GM08714 (cell line): ENCODE results near the gene NOS1AP.

Source experiments
- H3K4me3 ChIP-seq: fragments of 200-500 bp; sonication (Bioruptor generic); 2 replicates; pipeline ENCODE4 v1.5.1; 2014; ENCODE audit warnings: mild to moderate bottlenecking, low read length, inconsistent platforms
- ZNF274 ChIP-seq: IDR thresholded peaks from 2 replicates; pipeline ENCODE4 v1.6.1; 2012; ENCODE audit warnings: mild to moderate bottlenecking, low read depth, low read length

The NOS1AP gene

DNA sequence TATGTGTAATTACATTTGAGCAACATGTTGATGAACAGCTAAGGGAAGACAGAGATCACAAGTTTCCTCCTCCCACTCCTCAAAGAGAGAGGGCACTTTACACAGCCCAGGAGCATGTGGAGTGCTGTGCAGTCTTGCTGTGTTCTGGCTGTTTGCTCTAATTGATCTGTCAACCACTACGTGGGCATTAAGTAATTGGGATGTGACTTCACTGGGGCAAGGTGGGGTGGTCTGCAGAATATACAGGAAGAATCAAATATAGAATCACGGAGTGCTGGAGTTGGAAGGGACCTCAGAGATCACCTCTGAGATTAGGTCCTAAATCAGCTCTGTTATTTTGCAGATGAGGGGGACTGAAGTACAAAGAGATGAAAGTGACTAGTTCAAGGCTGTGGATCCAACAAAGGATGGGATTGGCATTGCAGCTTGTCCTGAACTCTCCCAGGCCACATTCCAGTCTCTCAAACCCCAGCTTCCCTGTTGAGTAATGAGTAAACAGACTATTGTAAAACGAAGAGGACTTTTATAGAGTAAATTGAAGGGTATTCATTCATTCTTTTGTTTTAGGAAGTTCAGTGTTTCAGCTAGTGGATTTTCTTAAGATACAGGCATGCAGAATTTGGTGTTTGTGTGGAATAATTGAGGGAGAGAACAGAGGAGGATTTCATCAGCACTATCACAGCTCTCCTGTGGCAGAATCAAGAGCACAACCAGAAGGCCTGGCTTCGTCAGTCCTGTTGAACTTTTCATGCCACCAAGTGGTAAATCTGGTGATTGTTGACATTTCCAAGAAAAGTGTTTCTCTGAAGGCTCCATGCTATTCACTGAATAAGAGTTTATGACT, 22.4 kb downstream of the NOS1AP start:
- TF ChIP-seq ZNF274: no peak
- H3K4me3 ChIP-seq: no peak overlapping the region

DNA sequence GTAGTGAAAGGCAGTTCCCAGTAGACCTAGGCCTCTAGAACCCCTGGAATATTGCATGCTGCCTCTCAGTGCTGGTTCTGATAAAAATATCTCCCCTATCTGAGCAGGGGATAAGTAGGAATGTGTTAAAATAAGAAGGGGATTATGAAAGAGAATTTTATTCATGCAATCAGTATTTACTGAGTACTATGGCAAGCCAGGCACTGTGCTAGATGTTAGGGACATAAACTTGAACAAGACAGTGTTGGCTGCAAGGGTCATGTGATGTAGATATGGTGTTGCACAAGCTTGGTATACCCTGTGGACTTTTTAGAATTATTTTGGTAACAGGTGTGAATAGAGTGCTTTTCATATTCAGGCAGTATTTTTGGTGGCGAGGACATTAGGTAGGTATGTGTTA, 23.6 kb downstream of the NOS1AP start:
- TF ChIP-seq ZNF274: no peak

DNA sequence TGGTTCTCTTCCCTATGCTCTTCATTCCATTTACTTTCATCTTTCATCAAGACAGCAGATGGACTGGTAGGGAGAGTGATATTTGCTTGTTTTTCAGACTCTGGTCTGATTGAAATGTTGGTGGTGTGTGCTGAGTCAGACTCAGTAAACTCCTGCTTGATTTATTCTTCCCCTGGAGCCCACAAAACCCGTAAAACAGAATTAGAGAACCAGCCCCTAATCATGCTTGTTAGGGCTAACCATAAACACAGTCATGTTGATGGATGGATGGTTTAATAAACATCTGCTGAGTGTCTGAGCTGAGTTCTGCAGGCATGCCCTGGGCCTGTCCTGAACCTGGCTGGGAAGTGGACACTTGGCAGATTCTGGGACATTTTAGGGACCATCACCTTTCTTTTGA, 24.8 kb downstream of the NOS1AP start:
- no peak overlapping the region for H3K4me3 ChIP-seq
- TF ChIP-seq ZNF274: no peak

More for the DNA sequence above, 23.6 kb downstream of the NOS1AP start:
- H3K4me3 ChIP-seq: no peak overlapping the region

DNA sequence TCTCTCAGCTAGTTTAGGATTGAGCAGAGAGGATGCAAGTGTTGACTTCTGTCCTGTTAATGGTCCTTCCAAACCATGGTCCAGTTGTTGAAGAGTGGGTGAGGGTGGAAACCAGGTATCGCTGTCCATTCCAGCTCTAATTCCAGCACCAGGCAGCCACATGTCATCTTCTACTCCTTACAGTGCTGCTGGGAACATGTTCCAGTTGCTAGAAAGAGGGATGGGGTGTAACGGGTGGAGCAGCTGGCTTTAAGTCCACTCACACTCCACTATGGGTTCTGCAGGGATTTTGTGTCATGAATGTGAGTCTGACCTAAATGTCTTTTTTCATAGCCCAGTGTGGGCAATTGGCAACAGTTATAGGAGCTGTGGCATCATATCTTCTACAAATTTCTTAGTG, 25.2 kb downstream of the NOS1AP start:
- no peak for TF ChIP-seq ZNF274
- no peak overlapping the region for H3K4me3 ChIP-seq

DNA sequence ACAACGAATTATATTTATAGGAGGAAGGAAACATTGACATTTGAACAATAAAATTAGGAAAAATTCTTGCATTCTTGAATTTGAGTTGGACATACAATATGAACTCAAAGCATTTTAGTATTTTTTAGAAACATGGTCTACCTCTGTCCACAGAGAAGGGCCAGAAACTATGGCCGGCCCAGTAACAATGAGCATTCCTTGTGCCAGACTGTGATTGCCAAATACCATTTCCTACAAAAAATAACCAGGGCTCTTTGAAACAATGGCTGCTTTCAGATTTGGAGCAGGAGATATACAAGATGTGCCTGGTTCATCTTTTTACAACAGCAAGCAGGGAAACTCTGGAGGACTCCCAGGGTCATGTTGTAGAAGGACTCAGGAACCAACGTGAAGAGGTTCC, 38.4 kb downstream of the NOS1AP start:
- no peak overlapping the region for H3K4me3 ChIP-seq
- TF ChIP-seq ZNF274: no peak

DNA sequence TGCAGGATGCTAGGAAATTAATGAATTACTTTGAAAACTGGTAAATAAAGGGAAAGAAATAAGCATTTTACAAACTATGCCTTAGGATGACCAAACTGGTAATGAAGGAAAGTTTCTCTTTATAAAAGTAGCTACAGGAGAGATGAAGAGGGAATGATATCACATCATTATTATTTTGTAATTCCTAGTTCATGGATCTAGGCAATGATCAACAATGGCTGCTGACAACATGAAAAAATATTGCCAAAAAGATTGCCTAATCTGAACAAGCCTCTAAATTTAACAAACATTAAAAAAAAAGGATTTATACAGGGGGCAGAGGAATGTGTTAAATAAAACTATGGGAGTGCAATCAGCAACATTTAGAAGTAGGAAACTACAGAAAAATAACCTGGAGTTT, 38.9 kb downstream of the NOS1AP start:
- TF ChIP-seq ZNF274: no peak
- no peak overlapping the region for H3K4me3 ChIP-seq

DNA sequence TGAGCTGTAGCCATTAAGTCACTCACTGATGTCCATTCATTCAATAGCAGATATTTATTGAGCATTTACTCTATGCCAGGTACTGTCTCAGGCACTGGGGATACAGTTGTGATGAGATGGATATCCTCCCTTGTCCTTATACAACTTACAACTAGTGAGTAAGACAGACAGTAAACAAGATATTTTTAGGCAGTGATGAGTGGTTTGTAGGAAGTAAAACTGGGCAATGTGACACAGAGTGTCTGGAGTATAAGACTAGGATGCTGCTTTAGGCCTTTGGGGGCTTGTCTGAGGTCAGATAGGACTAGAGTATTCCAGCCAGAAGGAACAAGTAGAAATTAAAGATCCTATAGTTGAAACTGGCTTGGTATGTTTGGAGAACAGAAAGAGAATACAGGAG, 41.4 kb downstream of the NOS1AP start:
- no peak overlapping the region for H3K4me3 ChIP-seq
- no peak for TF ChIP-seq ZNF274

DNA sequence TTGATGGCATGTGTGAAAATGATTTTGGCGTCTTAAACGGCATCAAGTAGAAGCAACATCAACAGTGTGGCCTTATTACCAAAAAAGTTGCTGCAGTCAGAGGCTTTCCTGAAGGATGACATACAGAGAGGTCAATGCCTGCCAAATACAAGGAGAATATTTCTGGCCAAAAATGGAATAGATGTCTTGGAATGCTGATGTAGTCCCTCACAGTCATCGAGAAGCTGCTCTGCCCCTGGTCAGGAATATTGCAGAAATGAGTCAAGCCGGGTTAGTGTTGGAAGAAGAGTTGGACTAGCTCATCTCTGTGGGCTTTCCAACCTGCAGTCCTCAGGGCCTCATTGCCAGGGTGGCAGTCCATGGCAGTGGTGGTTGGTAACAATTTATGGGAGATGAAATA, 42.1 kb downstream of the NOS1AP start:
- H3K4me3 ChIP-seq: no peak overlapping the region
- no peak for TF ChIP-seq ZNF274

DNA sequence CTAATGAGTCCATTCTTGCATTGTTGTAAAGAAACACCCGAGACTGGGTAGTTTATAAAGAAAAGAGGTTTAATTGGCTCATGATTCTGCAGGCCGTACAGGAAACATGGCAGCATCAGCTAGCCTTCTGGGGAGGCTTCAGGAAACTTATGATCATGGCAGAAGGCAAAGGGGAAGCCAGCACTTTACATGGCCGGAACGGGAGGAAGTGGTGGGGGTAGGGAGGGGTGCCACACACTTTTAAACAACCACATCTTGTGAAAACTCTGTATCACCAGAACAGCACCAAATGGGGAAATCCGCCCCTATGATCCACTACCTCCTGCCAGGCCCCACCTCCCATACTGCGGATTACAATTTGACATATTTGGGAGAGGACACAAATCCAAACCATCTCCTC, 43.9 kb downstream of the NOS1AP start:
- H3K4me3 ChIP-seq: no peak overlapping the region
- TF ChIP-seq ZNF274: no peak

DNA sequence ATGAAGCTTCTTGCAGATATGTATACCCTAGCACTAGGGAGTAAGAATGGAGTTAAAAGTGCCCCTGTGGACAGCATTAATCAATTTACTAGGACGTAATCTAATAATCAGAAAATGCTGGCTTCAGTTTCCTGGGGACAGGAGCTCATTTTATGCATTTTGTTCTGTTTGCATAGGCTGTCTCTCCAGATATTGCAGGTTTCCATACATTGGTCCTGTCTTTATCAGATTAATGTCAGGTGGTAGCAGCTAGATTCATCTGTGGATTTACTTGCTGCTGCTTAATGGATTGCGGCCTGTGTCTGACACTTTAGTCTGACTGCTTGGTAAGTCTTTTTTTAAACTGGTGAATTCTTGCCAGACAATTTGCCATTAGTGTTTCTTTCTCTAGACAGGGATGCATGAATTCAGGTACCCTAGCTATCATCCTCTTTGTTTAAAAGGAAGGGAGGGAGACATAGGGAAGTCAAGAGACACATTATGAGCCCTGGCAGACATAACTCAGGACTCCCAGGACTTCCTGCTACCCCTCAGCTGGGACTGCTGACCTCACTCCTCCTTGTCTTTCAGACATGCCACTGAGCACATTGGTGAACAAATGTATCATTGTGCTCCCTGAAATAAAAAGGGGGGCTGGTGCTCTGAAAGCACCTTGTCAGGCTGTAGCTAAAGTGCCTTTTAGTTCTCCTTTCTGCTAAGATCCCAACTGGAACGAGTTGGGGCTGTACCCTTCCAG, 47.7 kb downstream of the NOS1AP start:
- no peak for TF ChIP-seq ZNF274

DNA sequence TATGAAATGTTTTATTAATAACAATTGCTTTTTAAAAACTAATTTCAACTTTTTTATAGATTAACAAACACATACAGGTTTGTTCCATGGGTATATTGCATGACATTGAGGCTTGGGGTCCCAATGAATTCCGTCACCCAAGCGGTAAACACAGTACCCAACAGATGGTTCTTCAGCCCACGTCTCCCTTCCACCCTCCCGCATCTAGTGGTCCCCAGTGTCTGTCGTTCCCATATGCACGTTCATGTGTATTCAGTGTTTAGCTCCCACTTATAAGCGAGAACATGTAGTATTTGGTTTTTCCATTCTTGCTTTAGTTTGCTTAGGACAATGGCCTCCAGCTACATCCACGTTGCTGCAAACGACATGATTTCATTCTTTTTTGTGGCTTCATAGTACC, 48.6 kb downstream of the NOS1AP start:
- H3K4me3 ChIP-seq: no peak overlapping the region
- no peak for TF ChIP-seq ZNF274

More for the DNA sequence above, 47.7 kb downstream of the NOS1AP start:
- no peak overlapping the region for H3K4me3 ChIP-seq

DNA sequence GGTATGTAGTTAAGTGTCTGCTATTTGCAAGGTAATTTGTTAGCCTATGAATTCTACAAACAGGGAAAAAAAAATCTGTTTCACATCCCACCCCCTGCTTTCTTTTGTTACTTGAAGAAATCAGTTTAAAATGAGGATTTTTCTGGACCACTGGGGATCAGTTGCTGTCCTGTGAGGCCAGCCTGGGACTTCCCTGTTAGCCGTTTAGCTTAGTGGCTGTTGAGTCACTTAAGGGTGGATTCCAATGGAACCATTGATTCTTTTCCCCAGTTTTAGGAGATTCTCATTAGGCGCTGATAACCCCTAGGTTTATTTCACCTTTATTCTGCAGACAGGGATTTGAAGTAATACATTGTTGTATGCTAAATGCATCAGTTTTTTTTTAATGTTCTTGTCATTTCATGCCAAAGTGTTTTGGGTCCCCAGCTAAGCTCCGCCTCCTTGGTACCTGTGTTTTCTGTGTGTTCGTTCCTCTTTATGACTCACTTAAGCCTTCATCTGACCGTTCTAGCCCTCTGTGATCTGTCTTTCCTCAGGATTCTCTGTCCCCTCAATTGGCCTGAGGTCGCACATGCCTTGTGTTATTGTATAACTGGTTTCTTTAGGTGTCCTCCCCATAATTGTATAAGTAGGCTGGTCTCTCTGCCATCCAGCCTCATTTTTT, 59.3 kb downstream of the NOS1AP start:
- H3K4me3 ChIP-seq: no peak overlapping the region
- TF ChIP-seq ZNF274: no peak

DNA sequence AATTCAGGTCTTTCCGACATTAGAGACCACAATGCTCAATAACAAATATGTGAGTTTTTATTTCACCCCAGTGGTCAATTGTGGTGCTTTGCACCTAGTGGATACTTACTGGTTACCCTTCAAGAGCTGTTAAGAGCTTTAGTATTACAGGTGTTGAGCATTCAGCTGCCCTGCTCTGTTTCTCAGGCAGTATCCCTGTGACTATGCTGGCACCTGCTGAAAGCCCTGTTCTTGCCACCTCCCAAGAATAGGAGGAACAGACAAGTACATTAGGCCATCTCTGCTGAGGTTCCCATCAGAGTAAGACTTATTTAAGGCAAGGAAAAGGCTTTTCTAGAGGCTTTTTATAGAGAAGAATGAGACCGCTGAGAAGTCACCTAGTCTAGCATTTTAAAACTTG, 60.8 kb downstream of the NOS1AP start:
- TF ChIP-seq ZNF274: no peak
- H3K4me3 ChIP-seq: no peak overlapping the region

DNA sequence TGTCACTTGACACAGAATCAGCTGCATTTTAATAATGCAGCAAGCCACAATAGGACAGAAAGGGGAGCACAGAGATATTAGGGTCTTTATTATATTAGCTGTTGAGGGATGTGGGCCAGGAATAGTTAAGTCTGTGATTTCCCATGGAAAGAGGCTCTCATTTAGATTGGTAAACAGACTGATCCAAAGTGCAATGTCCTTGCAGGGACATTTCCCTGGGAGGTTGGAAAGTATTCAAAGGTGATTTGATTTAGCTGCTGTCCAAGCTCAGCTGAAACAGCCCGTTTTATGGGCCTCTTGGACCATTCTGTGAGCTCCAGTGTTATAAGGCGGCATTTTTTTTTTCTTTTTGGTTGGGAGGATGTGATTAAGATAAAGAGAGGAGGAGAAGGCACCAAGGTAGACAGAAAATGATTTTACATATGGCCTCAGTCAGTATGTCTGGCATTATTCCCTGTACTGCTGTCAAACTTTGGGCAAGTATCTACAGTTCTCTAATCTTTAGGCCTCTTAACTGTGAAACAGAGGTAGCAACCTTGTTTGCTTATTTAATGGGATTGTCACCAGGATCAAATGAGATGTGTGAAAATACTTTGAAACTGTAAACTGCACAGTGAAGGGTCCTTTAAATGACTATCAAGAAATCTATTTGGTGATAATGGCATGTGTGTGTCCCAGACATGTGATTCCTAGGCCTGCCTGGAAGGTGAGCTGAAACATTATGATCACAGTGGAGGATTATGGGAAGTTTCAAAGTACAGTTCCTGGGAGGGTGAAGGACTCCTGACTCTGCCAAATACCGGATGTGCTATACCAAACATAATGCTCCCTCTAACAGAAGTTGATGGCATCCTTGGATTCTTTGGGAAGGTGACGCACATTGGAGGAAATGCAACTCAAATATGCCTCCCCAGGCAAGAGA, 62.2 kb downstream of the NOS1AP start:
- no peak overlapping the region for H3K4me3 ChIP-seq
- no peak for TF ChIP-seq ZNF274

DNA sequence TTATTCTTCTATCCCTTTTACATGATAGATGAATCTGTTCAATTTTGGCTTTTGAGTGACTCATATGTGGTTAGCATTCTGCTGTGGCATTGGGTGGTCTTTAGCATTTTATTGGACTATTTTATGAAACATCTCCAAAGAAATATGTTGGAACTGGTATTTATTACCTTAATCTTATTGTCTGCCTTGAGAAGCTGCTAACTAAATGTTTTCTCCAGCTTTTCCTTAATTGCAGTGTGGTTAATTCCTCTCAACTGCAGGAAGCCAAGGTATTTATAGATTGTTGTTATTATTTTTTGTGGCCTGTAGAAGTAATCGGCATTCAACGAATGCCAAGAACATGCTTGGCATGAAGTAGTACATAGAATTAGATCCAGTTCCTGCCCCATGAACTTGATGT, 64.1 kb downstream of the NOS1AP start:
- no peak overlapping the region for H3K4me3 ChIP-seq

More for the DNA sequence above, 64.1 kb downstream of the NOS1AP start:
- no peak for TF ChIP-seq ZNF274
